Fibroblast of lung (primary cell): ENCODE results near the gene ZYG11B. TPM values are rescaled to one million over a fixed set of nuclear protein-coding genes. Genes with fewer than 3 reads are reported as not detected.
"Not testable (repeated sequence)": the region's sequence is repeated elsewhere in the genome, so short reads cannot be mapped to it uniquely, and the experiment has no call there.

ENCODE experiments used
- DNase-seq, 2 donors: peaks; one replicate each; pipeline versions ENCODE4 v3.0.0 to v3.0.0-alpha.2; 2010; ENCODE audit warnings: low read depth in 2 of 2
- H2AFZ ChIP-seq: 2 replicates; pipeline ENCODE4 v1.5.1; 2012; ENCODE audit warnings: low read length, control low read depth, inconsistent platforms
- H3K27ac ChIP-seq: 2 replicates; pipeline ENCODE4 v1.5.1; 2011; ENCODE audit warnings: low read length, control low read depth; ENCODE audit not compliant: insufficient read depth
- H3K27me3 ChIP-seq: 2 replicates; pipeline ENCODE4 v1.5.1; 2011; ENCODE audit warnings: mild to moderate bottlenecking, low read length; ENCODE audit not compliant: control insufficient read depth, insufficient read depth
- H3K36me3 ChIP-seq: 2 replicates; pipeline ENCODE4 v1.5.1; 2011; ENCODE audit warnings: low read length; ENCODE audit not compliant: control insufficient read depth, insufficient read depth
- H3K4me1 ChIP-seq: 2 replicates; pipeline ENCODE4 v1.5.1; 2011; ENCODE audit warnings: low read length; ENCODE audit not compliant: control insufficient read depth, insufficient read depth; ENCODE audit errors: extremely low read depth
- H3K4me2 ChIP-seq: 2 replicates; pipeline ENCODE4 v1.5.1; 2011; ENCODE audit warnings: low read length, control low read depth; ENCODE audit not compliant: insufficient read depth; ENCODE audit errors: extremely low read depth
- H3K4me3 ChIP-seq, 4 experiments: fragments of 200-600 bp in 1 of 4; sonication (generic) in 1 of 4; replicated peaks in 1 of 4; 2 replicates each; pipeline ENCODE4 v1.5.1; 2011 to 2016; ENCODE audit warnings: low read length in 4 of 4, low read depth in 3 of 4, mild to moderate bottlenecking in 3 of 4, control low read depth in 2 of 4, inconsistent platforms in 1 of 4, mixed read lengths in 1 of 4; ENCODE audit not compliant: insufficient read depth in 1 of 4; ENCODE audit errors: control extremely low read depth in 1 of 4
- H3K79me2 ChIP-seq: 2 replicates; pipeline ENCODE4 v1.5.1; 2012; ENCODE audit warnings: mild to moderate bottlenecking, low read length, inconsistent platforms; ENCODE audit not compliant: control insufficient read depth, insufficient read depth
- H3K9ac ChIP-seq: 2 replicates; pipeline ENCODE4 v1.5.1; 2011; ENCODE audit warnings: mild to moderate bottlenecking, low read length, control low read depth; ENCODE audit not compliant: insufficient read depth
- H3K9me3 ChIP-seq: 2 replicates; pipeline ENCODE4 v1.5.1; 2012; ENCODE audit warnings: low read depth, low read length; ENCODE audit not compliant: control insufficient read depth, insufficient read depth
- H4K20me1 ChIP-seq: 2 replicates; pipeline ENCODE4 v1.5.1; 2011; ENCODE audit warnings: low read length; ENCODE audit not compliant: control insufficient read depth, insufficient read depth; ENCODE audit errors: extremely low read depth
- CTCF ChIP-seq, 2 donors: IDR thresholded peaks in 1 of 2; conservative IDR thresholded peaks in 1 of 2; 1 replicate in 1 of 2; 2 replicates in 1 of 2; pipeline ENCODE4 v1.5.1; 2011 to 2012; ENCODE audit warnings: low read length in 2 of 2, control low read depth in 1 of 2, inconsistent platforms in 1 of 2, low read depth in 1 of 2, mild to moderate bottlenecking in 1 of 2
- EZH2 ChIP-seq: IDR thresholded peaks from 2 replicates; pipeline ENCODE4 v1.5.1; 2012; ENCODE audit warnings: low read length, control low read depth, mild to moderate bottlenecking; ENCODE audit errors: missing control alignments
- polyA plus RNA-seq, 2 donors: library from polyadenylated mRNA; depleted of rRNA in 1 of 2; stranded (reverse) in 1 of 2; unstranded in 1 of 2; fragments of >200 nt; gene quantifications; 2 replicates each; pipeline ENCODE4 v1.2.1, GENCODE V29; 2011 to 2012; ENCODE audit warnings: missing spikeins in 1 of 2
- total RNA-seq: library from RNA; depleted of rRNA; stranded (reverse); fragments of >200 nt; gene quantifications from 2 replicates; pipeline ENCODE4 v1.2.1, GENCODE V29; 2014

The ZYG11B gene
- total and polyA plus RNA-seq, 2 donors (not counting 1 experiment from before 2014, with no cell fraction given): 30.2 to 50.7 TPM

GRCh38 chr1:52683367-52683940 lies 42.8 kb upstream of the ZYG11B start:
- DNase-seq: no peak

GRCh38 chr1:52684545-52684944 lies 41.7 kb upstream of the ZYG11B start:
- H3K4me1 ChIP-seq: no peaks in the 10 kb centered on the region
- no peaks in the 10 kb centered on the region for H4K20me1 ChIP-seq
- no peak for DNase-seq
- no peaks in the 10 kb centered on the region for H3K27me3 ChIP-seq
- no peak overlapping the region for H2AFZ ChIP-seq
- no peak for TF ChIP-seq EZH2
- H3K27ac ChIP-seq: no peak overlapping the region
- no peaks in the 10 kb centered on the region for H3K79me2 ChIP-seq
- H3K9ac ChIP-seq: no peak overlapping the region
- no peak overlapping the region for H3K4me3 ChIP-seq
- H3K4me2 ChIP-seq: no peak overlapping the region
- H3K9me3 ChIP-seq: no peaks in the 10 kb centered on the region
- peaks cover 2% of the 10 kb centered on the region for H3K36me3 ChIP-seq

More at GRCh38 chr1:52683367-52683940, 42.8 kb upstream of the ZYG11B start:
- no peak overlapping the region for H3K4me2 ChIP-seq
- no peaks in the 10 kb centered on the region for H4K20me1 ChIP-seq
- no peak overlapping the region for H3K9ac ChIP-seq
- no peaks in the 10 kb centered on the region for H3K9me3 ChIP-seq
- H3K36me3 ChIP-seq: peaks cover 2% of the 10 kb centered on the region
- no peak overlapping the region for H2AFZ ChIP-seq
- H3K4me1 ChIP-seq: no peaks in the 10 kb centered on the region
- H3K27me3 ChIP-seq: no peaks in the 10 kb centered on the region
- no peaks in the 10 kb centered on the region for H3K79me2 ChIP-seq
- no peak for TF ChIP-seq CTCF (conservative IDR thresholded peaks at IDR 0.05 in 1 of 2, IDR thresholded peaks at IDR 0.05 in 1 of 2; ENCODE audit: low read depth in 1 of 2, low read length in 2 of 2)
- TF ChIP-seq EZH2: no peak
- H3K4me3 ChIP-seq: no peak overlapping the region
- H3K27ac ChIP-seq: no peak overlapping the region

- H3K36me3 ChIP-seq, H3K9me3 ChIP-seq, H3K27ac ChIP-seq, H3K4me2 ChIP-seq, H2AFZ ChIP-seq, H4K20me1 ChIP-seq, H3K4me1 ChIP-seq, H3K9ac ChIP-seq, H3K79me2 ChIP-seq, H3K4me3 ChIP-seq, H3K27me3 ChIP-seq: not testable (repeated sequence)
- DNase-seq: peak; percentile 46 to 74
- peak; percentile 70 to 80 for TF ChIP-seq CTCF (conservative IDR thresholded peaks at IDR 0.05 in 1 of 2, IDR thresholded peaks at IDR 0.05 in 1 of 2; ENCODE audit: low read depth in 1 of 2, low read length in 2 of 2)
These were observed 39.9 kb upstream of the ZYG11B start for GRCh38 chr1:52686261-52686751.
